B cell (primary cell): ENCODE results near the gene ARHGAP31.

Experiments
- CTCF ChIP-seq: fragments of 200-600 bp; IDR thresholded peaks from one replicate; pipeline ENCODE4 v1.8.0; 2022; ENCODE audit warnings: antibody characterized with exemption, mild to moderate bottlenecking
- EZH2 ChIP-seq: IDR thresholded peaks from 2 replicates; pipeline ENCODE4 v1.6.1; 2012; ENCODE audit warnings: borderline replicate concordance, low read depth, mild to moderate bottlenecking, moderate library complexity, low read length; ENCODE audit not compliant: insufficient read depth, poor library complexity, severe bottlenecking

- TF ChIP-seq CTCF (no peak), EZH2 (no peak)
Observed at GRCh38 chr3:119319311-119319710, 25.1 kb downstream of the ARHGAP31 start.
